ENCODE data around the gene FOXE1.

FOXE1 gene

GRCh38 chr9:97853056-97853843 lies at the start of gene FOXE1:
FOXE1 (plus strand) TSS chr9:97853226; CDS start chr9:97853915, 689 bp downstream.
- DNase-seq: no peak

- DNase-seq: no peak
Measured at GRCh38 chr9:97804059-97804365, 49.0 kb upstream of the FOXE1 start.

DNA sequence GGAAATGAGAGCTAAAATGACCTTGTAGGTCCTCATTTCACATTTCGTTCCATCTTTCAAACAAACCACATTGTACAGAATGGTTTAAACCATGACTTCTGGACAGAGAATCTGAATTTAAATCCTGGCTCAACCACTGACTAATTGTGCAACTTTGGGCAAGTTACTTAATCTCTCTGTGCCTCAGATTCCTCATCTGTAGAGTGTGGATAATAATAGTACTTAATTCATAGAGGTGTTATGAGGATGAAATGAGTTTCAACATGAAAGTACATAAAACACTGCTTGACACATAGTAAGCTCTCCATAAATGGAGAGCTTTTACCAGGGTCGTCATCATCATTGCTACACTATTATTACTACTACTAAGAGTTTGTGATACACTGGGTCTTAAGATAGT lies 46.3 kb upstream of the FOXE1 start:
- no peak for DNase-seq

DNA sequence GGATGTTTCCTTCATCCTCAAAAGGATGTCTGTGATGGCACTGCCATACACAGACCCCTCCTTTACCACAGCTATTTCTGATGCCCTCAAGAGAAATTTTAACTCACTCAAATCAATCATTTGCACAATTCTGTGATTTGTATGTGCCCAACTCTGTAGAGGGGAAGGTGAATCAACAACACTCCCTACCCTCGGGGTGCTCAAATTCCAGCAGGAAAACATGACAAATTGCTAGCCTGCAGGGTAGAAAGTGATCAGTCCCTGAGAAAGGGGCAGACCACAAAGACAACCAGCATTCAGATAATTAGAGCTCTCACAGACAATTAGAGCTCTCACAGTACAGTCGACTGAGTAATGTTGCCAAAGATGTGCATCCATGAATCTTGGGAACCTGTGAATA lies 45.3 kb upstream of the FOXE1 start:
- no peak for DNase-seq

DNA sequence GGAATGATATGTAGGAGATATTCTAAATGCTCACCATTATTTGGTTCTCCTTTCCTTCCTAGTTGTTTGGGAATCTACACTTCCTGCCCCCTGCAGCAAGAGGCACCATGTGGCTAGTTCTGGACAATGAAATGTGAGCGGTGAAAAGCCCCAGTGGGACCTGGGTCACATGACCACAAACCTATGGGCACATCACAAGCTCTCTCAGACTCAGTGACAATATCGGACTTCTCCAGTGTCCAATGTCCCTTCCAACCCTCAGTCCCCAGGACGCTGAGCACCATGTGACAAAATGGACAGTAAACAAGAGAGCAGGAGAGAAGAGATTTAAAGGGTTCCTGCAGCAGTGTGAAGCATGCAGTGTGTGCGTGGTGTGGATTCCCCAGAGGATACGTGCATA lies 44.6 kb upstream of the FOXE1 start:
- DNase-seq: no peak

DNA sequence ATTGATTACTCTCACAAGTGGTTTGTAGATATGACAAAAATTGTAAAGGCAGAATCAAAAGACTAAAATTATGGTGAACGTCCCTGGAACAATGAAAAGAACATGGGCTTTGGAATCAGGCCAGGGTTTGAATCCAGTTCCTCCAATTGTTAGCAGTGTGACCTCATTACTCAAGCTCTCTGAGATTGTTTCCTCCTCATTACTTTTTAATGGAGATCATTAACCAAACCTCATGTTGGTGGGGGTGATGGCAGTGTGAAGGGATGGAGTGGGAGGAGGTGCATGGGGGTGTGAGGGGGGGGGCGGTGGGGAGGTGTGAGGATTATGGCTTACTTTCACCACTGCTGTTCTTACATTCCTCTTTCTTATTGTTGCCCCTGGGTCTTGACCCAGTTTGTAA lies 44.1 kb upstream of the FOXE1 start:
- DNase-seq: no peak

- DNase-seq: no peak
Measured at GRCh38 chr9:97809666-97810344, 43.2 kb upstream of the FOXE1 start.

DNA sequence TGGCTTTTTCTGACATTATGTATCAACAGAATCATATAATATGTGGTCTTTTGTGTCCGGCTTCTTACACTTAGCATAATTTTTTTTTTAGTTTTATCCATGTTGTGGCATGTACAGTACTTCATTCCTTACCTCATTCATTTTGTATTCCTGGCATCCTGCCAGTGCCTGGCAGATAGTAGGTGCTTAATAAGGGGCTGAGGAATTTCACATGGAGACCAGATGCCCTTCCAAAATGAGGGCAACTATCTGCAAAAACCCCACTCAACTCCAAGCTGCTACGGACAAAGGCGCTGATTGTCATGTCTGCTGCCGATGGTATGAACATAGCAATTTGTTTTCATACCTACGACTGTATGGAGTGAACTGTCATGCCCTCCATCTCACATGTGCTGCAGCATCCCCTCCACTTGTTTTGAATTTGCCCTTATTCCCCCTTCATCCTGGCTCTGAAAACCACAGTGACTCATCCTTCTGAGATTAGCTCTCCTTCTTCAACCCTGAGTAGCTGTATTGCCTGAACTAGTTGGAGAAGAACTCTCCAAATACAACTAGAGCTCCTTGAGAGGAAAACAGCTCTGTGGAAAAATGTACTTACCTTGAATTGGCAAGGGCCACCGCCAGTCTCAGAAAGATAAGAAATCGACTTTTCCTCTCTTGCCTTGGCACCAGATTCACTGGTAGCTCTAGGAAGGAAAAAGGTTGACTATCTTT lies 41.3 kb upstream of the FOXE1 start:
- DNase-seq: no peak

DNA sequence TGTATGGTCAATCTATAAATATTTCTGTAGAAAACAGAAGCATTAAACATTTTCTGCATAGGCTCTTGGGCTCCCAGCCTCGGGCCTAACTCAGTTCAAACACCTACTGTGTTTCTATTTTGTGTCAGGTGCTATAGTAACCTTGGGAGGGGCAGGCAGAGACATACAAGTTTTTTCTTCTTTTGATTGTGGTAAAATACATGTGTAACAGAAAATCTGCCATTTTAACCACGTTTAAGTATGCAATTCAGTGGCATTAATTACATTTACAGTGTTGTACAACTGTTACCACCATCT lies 40.8 kb upstream of the FOXE1 start:
- no peak for DNase-seq

- no peak for DNase-seq
Measured at GRCh38 chr9:97813072-97813471, 40.0 kb upstream of the FOXE1 start.

DNA sequence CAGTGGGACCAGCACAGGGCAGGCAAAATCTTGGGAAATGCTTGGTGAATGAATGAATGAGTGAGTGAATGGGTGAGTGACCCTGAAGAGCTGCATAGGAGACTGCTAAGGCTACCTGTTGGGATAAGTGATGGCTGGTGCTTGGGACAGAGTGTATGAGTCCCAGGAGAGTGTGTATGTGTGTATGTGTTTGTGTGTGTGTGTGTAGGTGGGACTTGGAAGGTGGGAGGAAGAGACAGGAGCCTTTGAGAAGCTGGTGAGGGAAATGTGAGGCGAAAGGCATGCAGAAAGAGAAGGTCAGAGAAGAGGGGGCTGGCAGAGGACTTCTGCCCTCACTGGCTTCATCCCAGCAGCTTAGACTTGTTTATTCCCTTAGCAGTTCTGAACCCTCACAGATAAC lies 33.3 kb upstream of the FOXE1 start:
- no peak for DNase-seq

DNA sequence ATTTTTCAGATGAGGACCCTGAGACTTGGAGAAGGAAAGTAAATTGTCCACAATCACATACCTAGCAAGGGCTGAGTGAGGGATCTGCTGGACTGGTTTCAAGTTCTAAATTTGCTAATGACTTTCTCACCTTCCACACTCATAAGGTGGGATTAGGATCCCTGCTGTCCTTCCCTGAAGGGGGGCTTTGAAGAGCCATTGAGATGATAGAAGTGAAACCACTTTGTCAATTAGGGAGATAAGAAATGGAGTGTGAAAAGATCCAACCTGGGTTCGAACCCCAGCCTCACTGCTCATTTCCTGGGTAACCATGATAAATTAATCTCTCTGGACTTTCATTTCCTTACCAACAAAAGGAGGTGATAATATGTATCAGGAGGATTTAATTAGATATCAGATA lies 32.7 kb upstream of the FOXE1 start:
- no peak for DNase-seq

DNA sequence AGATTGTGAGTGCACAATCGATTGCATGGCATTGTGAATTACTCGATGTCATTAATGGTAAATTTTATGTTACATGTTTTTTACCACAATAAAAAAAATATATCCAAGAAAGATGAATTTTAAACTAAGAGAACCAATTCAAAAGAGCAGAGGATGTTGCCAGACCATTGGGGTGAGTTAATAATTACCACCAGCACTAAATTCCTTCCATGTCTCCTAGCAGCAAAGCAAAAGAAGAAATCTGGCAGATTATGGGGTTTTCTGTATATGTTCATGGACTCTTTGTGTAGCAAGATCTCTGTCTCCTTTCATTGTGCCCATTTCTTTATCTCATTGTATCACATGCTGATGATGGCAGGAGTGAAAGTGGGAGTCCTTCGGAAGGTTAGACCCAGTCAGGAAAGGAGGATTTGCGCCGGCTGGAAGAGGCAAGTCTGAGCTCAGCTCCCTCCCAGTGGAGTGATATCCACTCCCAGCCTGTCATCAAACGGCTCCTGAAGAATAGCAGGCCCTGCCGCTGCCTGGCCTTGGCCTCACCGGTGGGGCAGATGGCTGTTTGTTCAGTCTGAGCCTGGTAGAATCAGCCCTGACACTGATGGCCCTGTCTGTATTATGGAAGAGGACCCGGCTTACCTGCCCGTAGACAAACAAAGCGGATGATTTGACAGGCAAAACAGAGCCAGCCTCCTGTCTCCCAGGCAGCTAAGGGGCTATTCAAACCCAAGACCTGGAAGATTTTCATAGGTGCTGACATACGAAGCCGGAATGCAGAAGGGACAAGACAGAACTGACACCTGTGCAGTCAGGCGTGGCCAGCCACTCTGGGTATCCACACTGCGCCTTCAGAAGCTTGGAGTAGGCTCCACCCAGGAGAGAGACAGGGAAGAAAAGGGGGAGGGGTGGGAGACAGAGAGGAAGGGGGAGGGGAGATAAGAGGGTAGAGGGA lies 21.9 kb upstream of the FOXE1 start:
- DNase-seq: no peak

- no peak for DNase-seq
Measured at GRCh38 chr9:97831843-97832636, 21.0 kb upstream of the FOXE1 start.

DNA sequence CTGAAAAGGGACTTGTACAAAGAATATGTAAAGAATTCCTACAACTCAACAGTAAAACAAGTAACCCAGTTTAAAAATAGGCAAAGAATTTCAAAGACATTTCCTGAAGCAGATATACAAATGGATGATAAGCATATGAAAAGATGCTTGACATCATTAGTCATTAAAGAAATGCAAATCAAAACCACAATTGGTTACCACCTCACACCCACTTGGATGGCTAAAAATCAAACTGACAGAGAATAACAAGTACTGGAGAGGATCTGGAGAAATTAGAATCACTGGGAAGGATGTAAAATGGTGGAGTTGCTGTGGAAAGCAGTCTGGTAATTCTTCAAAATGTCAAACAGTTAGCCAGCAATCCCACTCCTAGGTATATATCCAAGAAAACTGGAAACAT lies 12.5 kb upstream of the FOXE1 start:
- DNase-seq: no peak

DNA sequence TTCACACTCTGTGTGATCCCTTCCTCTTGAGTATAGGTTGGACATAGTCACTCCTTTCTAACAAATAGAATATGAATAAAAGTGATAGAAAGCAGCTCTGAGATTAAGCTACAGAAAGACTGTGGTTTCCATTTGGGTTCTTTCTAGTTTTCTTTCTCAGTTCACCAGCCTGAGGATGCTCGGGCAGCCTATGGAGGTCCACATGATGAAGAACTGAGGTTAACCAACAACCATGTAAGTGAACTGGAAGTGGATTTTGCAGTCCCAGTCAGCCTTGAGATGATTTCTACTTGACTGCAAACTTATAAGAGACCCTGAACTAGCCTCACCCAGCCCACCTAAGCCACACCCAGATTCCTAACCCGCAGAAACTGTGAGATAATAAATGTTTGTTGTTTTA lies 10.1 kb upstream of the FOXE1 start:
- DNase-seq: no peak

GRCh38 chr9:97845130-97845529 lies 7.9 kb upstream of the FOXE1 start:
- DNase-seq: no peak

DNA sequence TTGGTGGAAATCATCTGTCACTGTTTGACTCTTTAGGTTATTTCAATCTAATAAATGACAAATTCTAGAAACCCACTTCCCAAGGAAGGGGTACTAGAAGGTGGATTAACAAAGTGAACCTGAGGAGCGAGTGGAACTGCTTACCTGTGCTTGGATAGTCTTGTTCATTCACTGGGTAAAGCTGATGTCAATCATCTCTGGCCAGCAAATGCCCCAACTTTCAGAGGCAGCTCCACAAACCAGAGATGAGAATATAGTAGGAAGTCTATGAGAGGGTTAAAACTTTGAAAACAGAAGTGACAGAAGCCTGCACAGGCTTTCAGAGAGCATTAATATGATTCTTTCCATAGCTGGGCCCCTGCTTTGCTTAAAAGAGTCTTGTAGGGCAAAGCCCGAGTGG lies 7.3 kb upstream of the FOXE1 start:
- DNase-seq: no peak

- no peak for DNase-seq
Measured at GRCh38 chr9:97846347-97846746, 6.7 kb upstream of the FOXE1 start.

DNA sequence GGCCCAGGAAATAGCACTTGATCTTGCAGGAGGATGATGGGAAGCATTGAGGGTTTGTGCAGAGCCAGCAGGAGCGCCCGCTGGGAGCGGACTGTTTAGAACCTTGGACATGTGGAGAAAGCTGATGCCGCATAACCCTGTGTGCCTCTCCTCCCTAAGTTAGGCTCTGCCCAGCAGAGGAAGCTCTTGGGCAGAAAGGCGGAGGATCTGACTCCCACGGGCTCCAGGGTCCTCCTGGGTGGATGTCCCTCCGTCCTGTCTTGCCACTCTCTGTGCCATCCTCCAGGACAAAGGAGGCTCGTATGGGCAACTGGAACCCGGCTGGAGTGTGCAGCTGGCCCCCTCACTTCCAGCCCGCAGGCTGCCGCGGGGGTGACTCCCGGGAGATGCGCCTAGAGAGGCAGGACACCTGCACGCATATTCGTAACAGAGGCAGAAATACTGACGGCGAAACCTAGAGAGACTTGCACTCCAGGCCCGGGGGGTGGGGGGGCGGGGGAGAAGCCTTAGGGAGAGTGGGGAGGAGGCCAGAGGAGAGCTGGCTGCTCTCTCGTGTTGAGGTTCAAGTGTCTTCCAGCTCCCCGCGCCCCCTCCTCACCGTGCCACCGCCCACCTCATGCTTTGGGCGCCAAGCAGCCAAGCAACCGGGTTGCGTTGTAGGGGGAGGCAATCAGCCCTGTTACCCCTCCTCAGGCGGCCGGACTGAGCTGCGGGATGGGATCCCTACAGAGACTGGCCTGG lies 5.4 kb upstream of the FOXE1 start:
- no peak for DNase-seq

- DNase-seq: no peak
Measured at GRCh38 chr9:97848215-97848479, 4.9 kb upstream of the FOXE1 start.
